HG03469 (cell line): Measurements from ENCODE around the gene RPTOR.

Experiments used
- ATAC-seq: cut with Tn5 transposase; IDR thresholded peaks from one replicate; pipeline ENCODE4 v1.9.1; 2021; ENCODE audit warnings: mild to moderate bottlenecking, moderate library complexity, moderate number of reproducible peaks; ENCODE audit not compliant: unreplicated experiment

RPTOR gene

GRCh38 chr17:81002013-81002384, 457.4 kb downstream of the RPTOR start:
- ATAC-seq, result no peak

- ATAC-seq, result no peak
These were observed 458.0 kb downstream of the RPTOR start for GRCh38 chr17:81002409-81003361.

GRCh38 chr17:81003711-81004475, 459.3 kb downstream of the RPTOR start:
- no peak for ATAC-seq

- no peak for ATAC-seq
These were observed 462.3 kb downstream of the RPTOR start for GRCh38 chr17:81006891-81007290.

- no peak for ATAC-seq
These were observed 463.5 kb downstream of the RPTOR start for GRCh38 chr17:81008140-81008539.

- no peak for ATAC-seq
These were observed 464.5 kb downstream of the RPTOR start for GRCh38 chr17:81009136-81009535.

- ATAC-seq, result no peak
These were observed 466.3 kb downstream of the RPTOR start for GRCh38 chr17:81010935-81011334.

GRCh38 chr17:81011951-81012350, 467.3 kb downstream of the RPTOR start:
- ATAC-seq, result no peak

- ATAC-seq, result no peak
These were observed 468.2 kb downstream of the RPTOR start for GRCh38 chr17:81012574-81013447.

- no peak for ATAC-seq
These were observed 469.0 kb downstream of the RPTOR start for GRCh38 chr17:81013642-81014041.

- ATAC-seq, result no peak
These were observed 470.5 kb downstream of the RPTOR start for GRCh38 chr17:81015136-81015535.
